Activated gamma-delta T cell treated with Interleukin-2 at 50 U/mL for 16 hours (primary cell): ENCODE measurements around the gene BRMS1L.
A peak's percentile ranks its signal among the peaks of the same experiment; 100 is the strongest.
"Not testable (repeated sequence)": the region's sequence is repeated elsewhere in the genome, so short reads cannot be mapped to it uniquely, and the experiment has no call there.

Experiments
- DNase-seq: peaks from one replicate; pipeline ENCODE4 v3.0.0-alpha.2; 2020

BRMS1L gene

GRCh38 chr14:35826218-35826951 lies at the start of gene BRMS1L:
TSS of gene BRMS1L (plus strand) at chr14:35826338. CDS start at chr14:35826517, 179 bp downstream.
- DNase-seq, result peak; percentile 96

GRCh38 chr14:35776823-35777222 lies 49.3 kb upstream of the BRMS1L start:
- DNase-seq, result no peak

GRCh38 chr14:35777550-35777949 lies 48.6 kb upstream of the BRMS1L start:
- not testable (repeated sequence) for DNase-seq

- DNase-seq, result no peak
These were observed 46.8 kb upstream of the BRMS1L start for GRCh38 chr14:35779368-35779767.

- no peak for DNase-seq
These were observed 42.4 kb upstream of the BRMS1L start for GRCh38 chr14:35783699-35784098.

- DNase-seq, result no peak
These were observed 39.3 kb upstream of the BRMS1L start for GRCh38 chr14:35786856-35787255.

GRCh38 chr14:35789651-35790050 lies 36.5 kb upstream of the BRMS1L start:
- DNase-seq, result no peak

- DNase-seq, result no peak
These were observed 28.3 kb upstream of the BRMS1L start for GRCh38 chr14:35797796-35798195.

- no peak for DNase-seq
These were observed 19.9 kb upstream of the BRMS1L start for GRCh38 chr14:35806006-35806907.

- no peak for DNase-seq
These were observed 18.8 kb upstream of the BRMS1L start for GRCh38 chr14:35807131-35807961.

GRCh38 chr14:35808076-35808637 lies 18.0 kb upstream of the BRMS1L start:
- DNase-seq, result no peak

GRCh38 chr14:35808638-35809563 lies 17.2 kb upstream of the BRMS1L start, which contains the start of gene RALGAPA1:
TSS of gene RALGAPA1 (minus strand) at chr14:35809295. CDS start at chr14:35808835, 460 bp downstream.
- peak; percentile 89 for DNase-seq

GRCh38 chr14:35809597-35809996 lies 16.5 kb upstream of the BRMS1L start:
- no peak for DNase-seq

GRCh38 chr14:35810963-35811362 lies 15.2 kb upstream of the BRMS1L start:
- DNase-seq, result no peak

- peak; percentile 83 for DNase-seq
These were observed 11.7 kb upstream of the BRMS1L start for GRCh38 chr14:35814371-35815005.

GRCh38 chr14:35818346-35819115 lies 7.6 kb upstream of the BRMS1L start:
- no peak for DNase-seq

GRCh38 chr14:35819591-35820540 lies 6.3 kb upstream of the BRMS1L start:
- no peak for DNase-seq

GRCh38 chr14:35821564-35822411 lies 4.3 kb upstream of the BRMS1L start:
- DNase-seq, result no peak
